ENCODE results near the gene SPATS2. TPM values are rescaled to one million over a fixed set of nuclear protein-coding genes. Genes with fewer than 3 reads are reported as not detected.

Gene SPATS2
- total and polyA plus RNA-seq, 3 donors from 2014 or later: 47.1 to 67.5 (median 65.0) TPM

- Histone ChIP-seq H3K27me3 (no peaks in the 10 kb centered on the region), H3K27ac (no peak overlapping the region), H3K4me1 (no peaks in the 10 kb centered on the region), H3K36me3 (ENCODE audit: low read depth, missing control alignments) (no peaks in the 10 kb centered on the region), H3K9me3 (no peaks in the 10 kb centered on the region), H3K4me3 (no peak overlapping the region)
- no peak for DNase-seq
- 76 to 89% methylated on average over 1 of the region's 1 CpG for WGBS, 2 donors
- intact Hi-C loops (cut with DNase I; ENCODE audit: low total_unique reads): no loop called here
- TF ChIP-seq, protein P1, sequence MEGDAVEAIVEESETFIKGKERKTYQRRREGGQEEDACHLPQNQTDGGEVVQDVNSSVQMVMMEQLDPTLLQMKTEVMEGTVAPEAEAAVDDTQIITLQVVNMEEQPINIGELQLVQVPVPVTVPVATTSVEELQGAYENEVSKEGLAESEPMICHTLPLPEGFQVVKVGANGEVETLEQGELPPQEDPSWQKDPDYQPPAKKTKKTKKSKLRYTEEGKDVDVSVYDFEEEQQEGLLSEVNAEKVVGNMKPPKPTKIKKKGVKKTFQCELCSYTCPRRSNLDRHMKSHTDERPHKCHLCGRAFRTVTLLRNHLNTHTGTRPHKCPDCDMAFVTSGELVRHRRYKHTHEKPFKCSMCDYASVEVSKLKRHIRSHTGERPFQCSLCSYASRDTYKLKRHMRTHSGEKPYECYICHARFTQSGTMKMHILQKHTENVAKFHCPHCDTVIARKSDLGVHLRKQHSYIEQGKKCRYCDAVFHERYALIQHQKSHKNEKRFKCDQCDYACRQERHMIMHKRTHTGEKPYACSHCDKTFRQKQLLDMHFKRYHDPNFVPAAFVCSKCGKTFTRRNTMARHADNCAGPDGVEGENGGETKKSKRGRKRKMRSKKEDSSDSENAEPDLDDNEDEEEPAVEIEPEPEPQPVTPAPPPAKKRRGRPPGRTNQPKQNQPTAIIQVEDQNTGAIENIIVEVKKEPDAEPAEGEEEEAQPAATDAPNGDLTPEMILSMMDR (IDR thresholded peaks at IDR 0.05): no peak
- TF ChIP-seq POLR2A (IDR thresholded peaks at IDR 0.05): no peak
Measured at GRCh38 chr12:49439042-49439441, 71.8 kb downstream of the SPATS2 start.

GRCh38 chr12:49440035-49440434 lies 72.8 kb downstream of the SPATS2 start:
- H3K36me3 ChIP-seq (ENCODE audit: low read depth, missing control alignments): no peaks in the 10 kb centered on the region
- H3K4me1 ChIP-seq: no peaks in the 10 kb centered on the region
- no peak overlapping the region for H3K4me3 ChIP-seq
- WGBS, 2 donors: 80 to 88% methylated on average over 2 of the region's 2 CpGs
- DNase-seq: no peak
- no peak overlapping the region for H3K27ac ChIP-seq
- no peak for TF ChIP-seq POLR2A (IDR thresholded peaks at IDR 0.05)
- TF ChIP-seq, protein P1 (IDR thresholded peaks at IDR 0.05): no peak
- H3K9me3 ChIP-seq: no peaks in the 10 kb centered on the region
- no peaks in the 10 kb centered on the region for H3K27me3 ChIP-seq
- intact Hi-C loops (cut with DNase I; ENCODE audit: low total_unique reads): no loop called here

- 81 to 91% methylated on average over 1 of the region's 1 CpG for WGBS, 2 donors
- H3K9me3 ChIP-seq: no peaks in the 10 kb centered on the region
- H3K27me3 ChIP-seq: no peaks in the 10 kb centered on the region
- H3K27ac ChIP-seq: no peak overlapping the region
- H3K4me3 ChIP-seq: no peak overlapping the region
- H3K36me3 ChIP-seq (ENCODE audit: low read depth, missing control alignments): no peaks in the 10 kb centered on the region
- intact Hi-C loops (cut with DNase I; ENCODE audit: low total_unique reads): no loop called here
- H3K4me1 ChIP-seq: no peaks in the 10 kb centered on the region
- no peak for TF ChIP-seq POLR2A (IDR thresholded peaks at IDR 0.05)
- TF ChIP-seq, protein P1 (IDR thresholded peaks at IDR 0.05): no peak
- no peak for DNase-seq
Measured at GRCh38 chr12:49442915-49443314, 75.7 kb downstream of the SPATS2 start.

- Histone ChIP-seq H3K9me3 (no peaks in the 10 kb centered on the region), H3K27ac (no peak overlapping the region), H3K27me3 (no peaks in the 10 kb centered on the region), H3K4me1 (no peaks in the 10 kb centered on the region), H3K36me3 (ENCODE audit: low read depth, missing control alignments) (no peaks in the 10 kb centered on the region), H3K4me3 (no peak overlapping the region)
- no peak for DNase-seq
- intact Hi-C loops (cut with DNase I; ENCODE audit: low total_unique reads): no loop called here
- WGBS, 2 donors: 96 to 98% methylated on average over 4 of the region's 4 CpGs
- TF ChIP-seq POLR2A (IDR thresholded peaks at IDR 0.05): no peak
- TF ChIP-seq, protein P1 (IDR thresholded peaks at IDR 0.05): no peak
Measured at GRCh38 chr12:49446571-49446970, 79.3 kb downstream of the SPATS2 start.

DNA sequence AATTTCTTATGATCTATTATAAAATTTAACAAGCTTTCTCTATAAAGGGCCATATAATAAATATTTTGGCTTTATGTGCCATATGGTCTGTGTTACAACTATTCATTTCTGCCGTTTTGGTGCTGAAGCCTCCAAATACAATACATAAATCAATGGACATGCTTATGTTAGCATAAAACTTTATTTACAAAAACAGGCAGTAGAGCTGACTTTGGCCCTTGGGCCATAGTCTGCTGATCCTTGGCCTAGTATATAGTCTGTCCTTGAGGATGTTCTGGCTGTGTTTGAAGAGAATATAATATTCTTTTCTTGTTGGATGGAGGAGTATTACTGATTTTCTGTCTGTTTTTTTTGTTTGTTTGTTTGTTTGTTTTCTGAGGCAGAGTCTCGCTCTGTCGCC lies 81.6 kb downstream of the SPATS2 start:
- no peaks in the 10 kb centered on the region for H3K36me3 ChIP-seq (ENCODE audit: low read depth, missing control alignments)
- TF ChIP-seq, protein P1 (IDR thresholded peaks at IDR 0.05): no peak
- no peaks in the 10 kb centered on the region for H3K27me3 ChIP-seq
- no peak for DNase-seq
- intact Hi-C loops (cut with DNase I; ENCODE audit: low total_unique reads): no loop called here
- H3K9me3 ChIP-seq: no peaks in the 10 kb centered on the region
- no peak overlapping the region for H3K27ac ChIP-seq
- no peak overlapping the region for H3K4me3 ChIP-seq
- WGBS, 2 donors: 93 to 96% methylated on average over 3 of the region's 3 CpGs
- no peaks in the 10 kb centered on the region for H3K4me1 ChIP-seq

Data from testis (tissue), 3 donors.